22Rv1 (cell line): ENCODE measurements around the gene ZNF789.

Experiments
- ZFX ChIP-seq: fragments of 450-650 bp; IDR thresholded peaks from 2 replicates; pipeline ENCODE4 v1.6.1; 2017; ENCODE audit warnings: antibody characterized with exemption, borderline replicate concordance
- TF ChIP-seq, protein P1 (sequence below): fragments of 450-650 bp; IDR thresholded peaks from 2 replicates; pipeline ENCODE4 v1.5.1; 2017; ENCODE audit warnings: mild to moderate bottlenecking

DNA sequence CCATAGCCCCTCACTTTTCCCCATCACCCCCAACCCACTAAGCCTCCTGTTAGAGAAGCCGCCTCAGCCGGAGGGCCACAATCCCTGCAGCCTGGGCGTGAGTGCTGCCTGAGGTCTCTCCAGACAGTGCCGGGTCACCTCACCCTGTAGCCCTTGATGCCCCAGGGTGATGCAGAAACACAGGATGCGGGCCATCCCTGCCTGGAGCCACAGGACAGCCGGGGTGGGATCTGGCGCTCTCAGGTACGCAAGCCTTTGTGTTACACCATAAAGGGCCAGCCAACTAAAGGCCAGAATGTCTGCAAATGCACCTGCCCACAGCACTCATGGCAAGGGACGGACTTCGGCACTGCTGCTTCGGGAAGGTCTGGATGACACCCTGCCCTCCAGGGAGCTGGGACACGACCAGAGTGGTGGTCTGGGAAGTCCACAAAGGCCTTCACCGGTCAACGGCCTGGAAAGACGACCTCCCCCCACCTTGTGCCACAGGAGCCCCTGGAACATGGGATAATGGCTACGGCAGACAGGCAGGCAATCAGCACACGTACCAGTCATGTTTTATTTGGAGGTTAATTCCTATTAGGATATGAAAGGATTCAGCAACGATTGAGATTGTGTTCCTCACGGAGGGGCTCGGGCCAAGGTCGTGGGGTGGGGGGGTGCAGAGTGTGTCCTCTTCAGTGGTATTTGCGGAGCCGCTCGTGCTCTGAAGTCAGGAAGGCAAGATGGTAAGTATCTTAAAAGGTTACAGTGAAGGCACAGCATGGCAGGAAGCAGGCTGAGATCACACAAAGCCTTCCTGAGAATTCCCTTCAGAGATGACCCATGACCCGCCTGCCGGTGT is 14.8 kb upstream of the ZNF789 start:
- TF ChIP-seq, protein P1, sequence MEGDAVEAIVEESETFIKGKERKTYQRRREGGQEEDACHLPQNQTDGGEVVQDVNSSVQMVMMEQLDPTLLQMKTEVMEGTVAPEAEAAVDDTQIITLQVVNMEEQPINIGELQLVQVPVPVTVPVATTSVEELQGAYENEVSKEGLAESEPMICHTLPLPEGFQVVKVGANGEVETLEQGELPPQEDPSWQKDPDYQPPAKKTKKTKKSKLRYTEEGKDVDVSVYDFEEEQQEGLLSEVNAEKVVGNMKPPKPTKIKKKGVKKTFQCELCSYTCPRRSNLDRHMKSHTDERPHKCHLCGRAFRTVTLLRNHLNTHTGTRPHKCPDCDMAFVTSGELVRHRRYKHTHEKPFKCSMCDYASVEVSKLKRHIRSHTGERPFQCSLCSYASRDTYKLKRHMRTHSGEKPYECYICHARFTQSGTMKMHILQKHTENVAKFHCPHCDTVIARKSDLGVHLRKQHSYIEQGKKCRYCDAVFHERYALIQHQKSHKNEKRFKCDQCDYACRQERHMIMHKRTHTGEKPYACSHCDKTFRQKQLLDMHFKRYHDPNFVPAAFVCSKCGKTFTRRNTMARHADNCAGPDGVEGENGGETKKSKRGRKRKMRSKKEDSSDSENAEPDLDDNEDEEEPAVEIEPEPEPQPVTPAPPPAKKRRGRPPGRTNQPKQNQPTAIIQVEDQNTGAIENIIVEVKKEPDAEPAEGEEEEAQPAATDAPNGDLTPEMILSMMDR = no peak
- no peak for TF ChIP-seq ZFX
